GM18502 (cell line): Measurements from ENCODE around the gene FBLN7.
"Not testable (repeated sequence)": the region's sequence is repeated elsewhere in the genome, so short reads cannot be mapped to it uniquely, and the experiment has no call there.

Source experiments
- ATAC-seq: cut with Tn5 transposase; IDR thresholded peaks from one replicate; pipeline ENCODE4 v1.9.1; 2021; ENCODE audit warnings: mild to moderate bottlenecking; ENCODE audit not compliant: unreplicated experiment, poor library complexity

The FBLN7 gene

GRCh38 chr2:112181571-112182290 is 43.5 kb downstream of the FBLN7 start:
- no peak for ATAC-seq

GRCh38 chr2:112182581-112183034 is 44.4 kb downstream of the FBLN7 start:
- no peak for ATAC-seq

- no peak for ATAC-seq
Measured at GRCh38 chr2:112183327-112184025, 45.3 kb downstream of the FBLN7 start.

GRCh38 chr2:112184121-112184520 is 45.9 kb downstream of the FBLN7 start:
- ATAC-seq, result no peak

- ATAC-seq, result no peak
Measured at GRCh38 chr2:112185131-112185530, 46.9 kb downstream of the FBLN7 start.

- no peak for ATAC-seq
Measured at GRCh38 chr2:112187046-112187715, 49.0 kb downstream of the FBLN7 start.

- ATAC-seq, result peak; percentile 50
Measured at GRCh38 chr2:112187805-112188596, 49.8 kb downstream of the FBLN7 start.

- no peak for ATAC-seq
Measured at GRCh38 chr2:112189001-112189556, 50.9 kb downstream of the FBLN7 start.

- no peak for ATAC-seq
Measured at GRCh38 chr2:112194028-112194427, 55.8 kb downstream of the FBLN7 start.

GRCh38 chr2:112194482-112194881 is 56.3 kb downstream of the FBLN7 start:
- ATAC-seq, result no peak

- ATAC-seq, result no peak
Measured at GRCh38 chr2:112195167-112195766, 57.1 kb downstream of the FBLN7 start.

GRCh38 chr2:112195950-112196349 is 57.8 kb downstream of the FBLN7 start:
- no peak for ATAC-seq

GRCh38 chr2:112197868-112198267 is 59.7 kb downstream of the FBLN7 start:
- ATAC-seq, result no peak

GRCh38 chr2:112198780-112199179 is 60.6 kb downstream of the FBLN7 start:
- no peak for ATAC-seq

- no peak for ATAC-seq
Measured at GRCh38 chr2:112199188-112199587, 61.0 kb downstream of the FBLN7 start.

GRCh38 chr2:112201696-112202430 is 63.7 kb downstream of the FBLN7 start:
- ATAC-seq, result no peak

GRCh38 chr2:112204411-112204810 is 66.2 kb downstream of the FBLN7 start:
- ATAC-seq, result no peak

GRCh38 chr2:112207905-112208304 is 69.7 kb downstream of the FBLN7 start:
- not testable (repeated sequence) for ATAC-seq

GRCh38 chr2:112216167-112216566 is 78.0 kb downstream of the FBLN7 start:
- no peak for ATAC-seq
